ENCODE data around the gene MELK.

The MELK gene

GRCh38 chr9:36676091-36676490 is 103.4 kb downstream of the MELK start:
- DNase-seq = peak in 1 of 2 donors; percentile 11

GRCh38 chr9:36676778-36677485 is 104.2 kb downstream of the MELK start:
- DNase-seq = peak; percentile 47 to 82

- no peak for DNase-seq
Measured at GRCh38 chr9:36677611-36678010, 104.9 kb downstream of the MELK start.

GRCh38 chr9:36679710-36680109 is 107.0 kb downstream of the MELK start:
- no peak for DNase-seq

GRCh38 chr9:36686471-36686870 is 113.8 kb downstream of the MELK start:
- no peak for DNase-seq

GRCh38 chr9:36690412-36691168 is 117.9 kb downstream of the MELK start:
- peak in 1 of 2 donors; percentile 40 for DNase-seq

- DNase-seq = no peak
Measured at GRCh38 chr9:36691671-36692070, 119.0 kb downstream of the MELK start.

- DNase-seq = no peak
Measured at GRCh38 chr9:36698984-36699383, 126.3 kb downstream of the MELK start.

DNA sequence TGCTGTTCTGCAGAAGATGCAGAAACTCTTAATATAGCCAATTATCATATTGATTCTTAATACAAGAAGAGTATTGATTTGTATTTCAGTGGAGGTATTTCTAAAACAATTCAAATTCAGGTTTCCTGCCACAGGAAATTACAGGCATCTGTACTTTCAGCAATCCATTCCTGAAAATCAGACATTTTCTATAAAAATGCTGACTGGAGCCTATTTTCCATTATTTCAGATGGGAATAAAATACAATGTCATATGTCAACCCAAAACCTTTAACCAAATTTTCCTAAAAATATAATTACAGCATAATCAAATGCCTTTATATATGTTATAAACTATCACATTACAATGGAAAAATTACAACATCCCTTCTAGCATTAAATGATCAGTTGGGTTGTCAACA is 131.5 kb downstream of the MELK start:
- DNase-seq = no peak

- no peak for DNase-seq
Measured at GRCh38 chr9:36713515-36714490, 141.1 kb downstream of the MELK start.

GRCh38 chr9:36716496-36716895 is 143.8 kb downstream of the MELK start:
- DNase-seq = no peak

DNA sequence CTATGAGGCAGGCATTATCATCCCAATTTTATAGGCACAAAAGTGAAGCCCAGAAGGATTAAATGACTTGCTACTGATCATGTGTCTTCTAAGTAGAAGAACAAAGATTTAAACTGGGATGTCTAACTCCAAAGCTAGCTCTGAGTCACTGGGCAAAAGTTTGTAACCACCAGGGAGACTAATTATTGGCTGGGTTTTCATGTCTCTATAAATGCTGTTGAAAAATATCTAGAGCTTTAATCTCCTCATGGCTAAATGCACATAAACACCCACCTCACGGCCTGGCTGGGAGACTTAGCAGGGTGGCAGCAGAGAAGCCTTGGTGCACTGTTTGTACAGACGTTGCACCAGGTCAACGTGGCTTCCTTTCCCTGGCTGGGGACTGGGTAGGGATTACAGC is 144.6 kb downstream of the MELK start:
- no peak for DNase-seq

GRCh38 chr9:36718612-36719011 is 145.9 kb downstream of the MELK start:
- DNase-seq = no peak

DNA sequence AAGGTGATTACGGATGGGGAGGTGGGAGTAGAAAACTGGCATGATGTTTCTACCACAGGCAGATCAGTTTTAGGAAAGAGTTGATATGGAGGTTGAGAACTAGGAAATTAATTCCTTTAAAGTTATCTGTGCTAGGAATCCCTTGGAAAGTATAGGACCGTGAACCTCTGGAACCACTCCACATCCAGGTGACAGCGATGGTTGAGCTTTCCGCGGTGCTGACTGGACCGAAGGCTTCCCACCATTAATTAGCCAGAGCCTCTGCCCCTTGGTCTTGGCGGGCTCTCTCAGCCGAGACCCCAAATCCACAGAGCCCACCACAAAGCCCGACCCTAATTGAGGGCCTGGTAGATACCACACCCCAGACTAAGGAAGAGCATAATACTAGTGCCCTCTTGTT is 147.3 kb downstream of the MELK start:
- no peak for DNase-seq

GRCh38 chr9:36721846-36722588 is 149.3 kb downstream of the MELK start:
- no peak for DNase-seq

DNA sequence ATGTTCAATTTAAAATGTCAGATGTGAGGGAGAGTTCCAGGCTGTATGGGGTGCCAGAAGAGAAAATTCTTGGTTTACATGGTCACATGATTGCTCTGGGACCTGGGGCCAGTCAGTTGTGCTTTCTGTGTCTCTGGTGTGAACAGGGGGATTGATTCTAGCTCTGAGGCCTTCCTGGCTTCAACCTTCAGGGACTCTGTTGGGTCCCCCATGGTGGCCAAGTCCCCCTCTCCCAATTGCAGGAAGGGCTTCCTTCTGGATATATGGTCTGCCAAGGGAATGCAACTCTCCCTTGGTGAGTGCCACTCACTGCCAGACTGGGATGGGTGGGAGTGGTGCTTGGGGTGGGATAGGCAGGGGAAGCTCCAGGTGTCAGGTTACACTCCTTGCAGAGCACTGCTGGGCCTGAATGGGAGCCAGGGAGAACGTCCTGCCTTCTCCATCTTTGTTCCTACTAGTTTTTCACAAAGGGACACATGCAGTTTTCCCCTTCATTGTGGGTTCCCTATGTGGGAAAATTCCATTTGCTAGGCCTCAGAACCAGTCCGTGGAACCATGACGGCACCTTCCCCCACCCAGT is 153.2 kb downstream of the MELK start:
- DNase-seq = no peak
